Keratinocyte (primary cell): ENCODE data around the gene FBLN5. TPM values are rescaled to one million over a fixed set of nuclear protein-coding genes. Genes with fewer than 3 reads are reported as not detected.

ENCODE experiments used
- DNase-seq: peaks from one replicate; pipeline ENCODE4 v3.0.0-alpha.2; 2011; ENCODE audit warnings: low read depth, missing footprints, low spot score
- FAIRE-seq: peaks from 2 replicates; lab custom pipeline; 2011; peaks lifted over from hg19 to GRCh38; lab: Jason Lieb, UNC
- H2AFZ ChIP-seq: 2 replicates; pipeline ENCODE4 v1.6.0; 2012; ENCODE audit warnings: low read length, control low read depth, inconsistent platforms; ENCODE audit not compliant: control insufficient read depth
- H3K27ac ChIP-seq: 2 replicates; pipeline ENCODE4 v1.5.1; 2011; ENCODE audit warnings: low read length; ENCODE audit not compliant: control insufficient read depth, insufficient read depth
- H3K27me3 ChIP-seq: 3 replicates; pipeline ENCODE4 v1.6.0; 2011; ENCODE audit warnings: low read length; ENCODE audit not compliant: control insufficient read depth, insufficient read depth; ENCODE audit errors: extremely low read depth
- H3K36me3 ChIP-seq, 2 experiments: 2 replicates in 1 of 2; 3 replicates in 1 of 2; pipeline ENCODE4 v1.5.1; 2011; ENCODE audit warnings: low read length in 2 of 2, mild to moderate bottlenecking in 1 of 2; ENCODE audit not compliant: control insufficient read depth in 2 of 2, insufficient read depth in 2 of 2; ENCODE audit errors: extremely low read depth in 1 of 2
- H3K4me1 ChIP-seq: 3 replicates; pipeline ENCODE4 v1.5.1; 2011; ENCODE audit warnings: low read length; ENCODE audit not compliant: control insufficient read depth, insufficient read depth; ENCODE audit errors: extremely low read depth
- H3K4me2 ChIP-seq: 3 replicates; pipeline ENCODE4 v1.6.0; 2011; ENCODE audit warnings: low read depth, low read length; ENCODE audit not compliant: control insufficient read depth, insufficient read depth; ENCODE audit errors: extremely low read depth
- H3K4me3 ChIP-seq, 3 experiments: fragments of 200-600 bp in 1 of 3; sonication (generic) in 1 of 3; 2 replicates in 2 of 3; 3 replicates in 1 of 3; pipeline ENCODE4 v1.5.1; 2011 to 2016; ENCODE audit warnings: low read length in 3 of 3, mild to moderate bottlenecking in 3 of 3, control low read depth in 2 of 3, inconsistent platforms in 1 of 3, low read depth in 1 of 3, mixed read lengths in 1 of 3, mixed run types in 1 of 3, moderate library complexity in 1 of 3; ENCODE audit not compliant: control insufficient read depth in 2 of 3, insufficient read depth in 2 of 3; ENCODE audit errors: extremely low read depth in 1 of 3
- H3K79me2 ChIP-seq: 2 replicates; pipeline ENCODE4 v1.6.0; 2012; ENCODE audit warnings: low read length; ENCODE audit not compliant: control insufficient read depth, insufficient read depth
- H3K9ac ChIP-seq: 3 replicates; pipeline ENCODE4 v1.6.0; 2011; ENCODE audit warnings: low read length; ENCODE audit not compliant: control insufficient read depth, insufficient read depth; ENCODE audit errors: extremely low read depth
- H3K9me1 ChIP-seq: 3 replicates; pipeline ENCODE4 v1.6.0; 2011; ENCODE audit warnings: low read length; ENCODE audit not compliant: control insufficient read depth, insufficient read depth; ENCODE audit errors: extremely low read depth
- H3K9me3 ChIP-seq: 2 replicates; pipeline ENCODE4 v1.5.1; 2012; ENCODE audit warnings: low read depth, low read length; ENCODE audit not compliant: control insufficient read depth
- H4K20me1 ChIP-seq: 3 replicates; pipeline ENCODE4 v1.6.0; 2011; ENCODE audit warnings: low read length; ENCODE audit not compliant: control insufficient read depth, insufficient read depth; ENCODE audit errors: extremely low read depth
- EZH2 ChIP-seq: IDR thresholded peaks from one replicate; pipeline ENCODE4 v1.6.1; 2012; ENCODE audit warnings: inconsistent platforms, mild to moderate bottlenecking, low read length, moderate library complexity
- dilution Hi-C: fragments of 300-500 bp; cut with MboI; formaldehyde crosslinking; loops from one replicate; pipeline ENCODE4 v1.7.0; 2020; ENCODE audit warnings: low sequenced_read_pairs; ENCODE audit not compliant: extremely low pct_ligation_motif_present
- polyA plus RNA-seq, 5 experiments: library from polyadenylated mRNA; depleted of rRNA in 3 of 5; stranded (reverse) in 3 of 5; stranded (forward) in 1 of 5; unstranded in 1 of 5; fragments of >200 nt; gene quantifications; 1 replicate in 1 of 5; 2 replicates in 3 of 5; 3 replicates in 1 of 5; pipeline versions ENCODE4 v1.2.1 to v1.2.3, GENCODE V29; 2011 to 2012; ENCODE audit warnings: missing spikeins in 2 of 5, low read depth in 1 of 5, low replicate concordance in 1 of 5
- TF ChIP-seq, protein P1 (sequence below), 3 experiments: IDR thresholded peaks in 1 of 3; conservative IDR thresholded peaks in 1 of 3; optimal IDR thresholded peaks in 1 of 3; 2 replicates in 2 of 3; 3 replicates in 1 of 3; pipeline versions ENCODE3 to v1.5.1; 2011; ENCODE audit warnings: low read length in 3 of 3, mild to moderate bottlenecking in 3 of 3, moderate library complexity in 2 of 3, control low read depth in 1 of 3, inconsistent platforms in 1 of 3; ENCODE audit not compliant: insufficient read depth in 2 of 3; ENCODE audit errors: extremely low read depth in 1 of 3

FBLN5 gene
- polyA plus RNA-seq, 1 donor (not counting 4 experiments of a cell fraction or from before 2014, with no cell fraction given), result 0.10 TPM

DNA sequence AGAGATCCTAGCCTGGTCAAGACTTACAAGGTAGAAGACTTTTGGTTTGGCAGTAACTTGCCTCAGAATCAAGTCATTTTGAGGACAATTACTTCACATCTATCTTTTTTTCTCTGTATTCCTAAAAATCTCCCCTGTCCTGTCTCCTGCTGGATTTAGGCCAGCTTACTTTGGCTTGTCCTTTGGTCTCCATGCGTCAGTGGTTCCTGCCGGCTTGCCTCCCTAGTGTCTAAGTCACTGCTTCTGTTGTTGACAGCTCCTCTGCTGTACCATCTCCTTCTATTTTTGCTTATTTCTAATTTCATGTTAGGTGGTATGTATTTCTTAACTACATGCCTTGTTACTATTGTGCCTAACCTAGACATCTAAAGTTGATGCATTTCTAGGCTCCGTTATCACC lies 39.7 kb upstream of the FBLN5 start:
- Histone ChIP-seq H3K4me3 (no peak overlapping the region), H3K79me2 (no peaks in the 10 kb centered on the region), H3K4me1 (no peaks in the 10 kb centered on the region), H3K4me2 (no peak overlapping the region), H3K9me3 (no peaks in the 10 kb centered on the region), H3K36me3 (peaks cover 14 to 16% of the 10 kb centered on the region in 2 experiments), H3K27ac (no peak overlapping the region), H2AFZ (no peak overlapping the region), H3K9me1 (no peaks in the 10 kb centered on the region), H3K9ac (no peak overlapping the region), H3K27me3 (no peaks in the 10 kb centered on the region), H4K20me1 (no peaks in the 10 kb centered on the region)
- FAIRE-seq (no peak), DNase-seq (no peak)
- dilution Hi-C loops, result no loop called here
- no peak for TF ChIP-seq EZH2
- TF ChIP-seq, protein P1, sequence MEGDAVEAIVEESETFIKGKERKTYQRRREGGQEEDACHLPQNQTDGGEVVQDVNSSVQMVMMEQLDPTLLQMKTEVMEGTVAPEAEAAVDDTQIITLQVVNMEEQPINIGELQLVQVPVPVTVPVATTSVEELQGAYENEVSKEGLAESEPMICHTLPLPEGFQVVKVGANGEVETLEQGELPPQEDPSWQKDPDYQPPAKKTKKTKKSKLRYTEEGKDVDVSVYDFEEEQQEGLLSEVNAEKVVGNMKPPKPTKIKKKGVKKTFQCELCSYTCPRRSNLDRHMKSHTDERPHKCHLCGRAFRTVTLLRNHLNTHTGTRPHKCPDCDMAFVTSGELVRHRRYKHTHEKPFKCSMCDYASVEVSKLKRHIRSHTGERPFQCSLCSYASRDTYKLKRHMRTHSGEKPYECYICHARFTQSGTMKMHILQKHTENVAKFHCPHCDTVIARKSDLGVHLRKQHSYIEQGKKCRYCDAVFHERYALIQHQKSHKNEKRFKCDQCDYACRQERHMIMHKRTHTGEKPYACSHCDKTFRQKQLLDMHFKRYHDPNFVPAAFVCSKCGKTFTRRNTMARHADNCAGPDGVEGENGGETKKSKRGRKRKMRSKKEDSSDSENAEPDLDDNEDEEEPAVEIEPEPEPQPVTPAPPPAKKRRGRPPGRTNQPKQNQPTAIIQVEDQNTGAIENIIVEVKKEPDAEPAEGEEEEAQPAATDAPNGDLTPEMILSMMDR (optimal IDR thresholded peaks at IDR 0.05 in 1 of 3, IDR thresholded peaks at IDR 0.05 in 1 of 3, conservative IDR thresholded peaks at IDR 0.05 in 1 of 3; ENCODE audit: extremely low read depth in 1 of 3, insufficient read depth in 2 of 3, low read length in 3 of 3), result no peak

DNA sequence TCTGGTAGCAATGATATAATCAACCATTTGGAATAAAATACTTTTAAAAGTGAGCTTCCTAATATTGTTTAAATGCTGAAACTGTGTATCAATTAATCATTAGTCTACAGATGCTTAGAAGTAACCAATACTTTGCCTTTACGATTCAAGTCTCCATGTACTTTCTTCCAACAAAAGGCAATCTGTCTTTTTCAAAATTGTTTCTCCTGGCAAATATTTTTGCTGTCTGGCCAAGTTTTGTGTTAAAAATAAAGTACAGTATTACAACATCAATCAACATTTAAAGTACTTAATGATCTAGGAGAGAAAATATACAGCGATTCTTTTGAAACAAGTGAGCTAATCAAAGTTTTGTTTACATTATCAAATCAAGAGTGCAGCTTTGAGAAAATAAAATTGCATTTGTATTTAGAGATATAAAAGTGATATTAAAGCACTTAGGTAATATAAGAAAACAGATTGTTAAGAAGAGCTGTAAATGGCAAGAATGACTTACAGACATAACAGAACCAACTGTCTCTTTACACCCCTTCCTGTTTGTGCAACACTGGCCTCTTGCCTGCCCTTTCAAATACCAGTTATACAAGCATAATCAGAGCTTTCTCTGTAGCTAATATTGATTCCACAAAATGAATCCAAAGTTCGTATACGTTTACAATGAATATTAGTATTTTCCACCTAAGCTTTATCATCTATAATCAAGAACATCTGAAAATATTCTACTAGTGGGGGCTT lies 38.2 kb upstream of the FBLN5 start:
- FAIRE-seq, result no peak
- H3K9ac ChIP-seq, result no peak overlapping the region

More for the DNA sequence above, 38.2 kb upstream of the FBLN5 start:
- peaks cover 10 to 13% of the 10 kb centered on the region in 2 experiments for H3K36me3 ChIP-seq
- H3K79me2 ChIP-seq, result no peaks in the 10 kb centered on the region
- peaks cover under 1% of the 10 kb centered on the region for H3K4me1 ChIP-seq
- H3K27me3 ChIP-seq, result no peaks in the 10 kb centered on the region
- H3K27ac ChIP-seq, result no peak overlapping the region
- dilution Hi-C loops, result no loop called here
- no peak overlapping the region for H3K4me2 ChIP-seq
- H2AFZ ChIP-seq, result no peak overlapping the region
- no peak for DNase-seq
- no peaks in the 10 kb centered on the region for H4K20me1 ChIP-seq
- no peaks in the 10 kb centered on the region for H3K9me1 ChIP-seq
- TF ChIP-seq, protein P1 (optimal IDR thresholded peaks at IDR 0.05 in 1 of 3, IDR thresholded peaks at IDR 0.05 in 1 of 3, conservative IDR thresholded peaks at IDR 0.05 in 1 of 3; ENCODE audit: extremely low read depth in 1 of 3, insufficient read depth in 2 of 3, low read length in 3 of 3), result no peak
- no peak for TF ChIP-seq EZH2
- no peaks in the 10 kb centered on the region for H3K9me3 ChIP-seq
- H3K4me3 ChIP-seq, result no peak overlapping the region
